ENCODE measurements around the gene TSPOAP1. TPM values are rescaled to one million over a fixed set of nuclear protein-coding genes. Genes with fewer than 3 reads are reported as not detected.

Gene TSPOAP1
- total RNA-seq, 1 experiment from 2014 or later: not detected

DNA sequence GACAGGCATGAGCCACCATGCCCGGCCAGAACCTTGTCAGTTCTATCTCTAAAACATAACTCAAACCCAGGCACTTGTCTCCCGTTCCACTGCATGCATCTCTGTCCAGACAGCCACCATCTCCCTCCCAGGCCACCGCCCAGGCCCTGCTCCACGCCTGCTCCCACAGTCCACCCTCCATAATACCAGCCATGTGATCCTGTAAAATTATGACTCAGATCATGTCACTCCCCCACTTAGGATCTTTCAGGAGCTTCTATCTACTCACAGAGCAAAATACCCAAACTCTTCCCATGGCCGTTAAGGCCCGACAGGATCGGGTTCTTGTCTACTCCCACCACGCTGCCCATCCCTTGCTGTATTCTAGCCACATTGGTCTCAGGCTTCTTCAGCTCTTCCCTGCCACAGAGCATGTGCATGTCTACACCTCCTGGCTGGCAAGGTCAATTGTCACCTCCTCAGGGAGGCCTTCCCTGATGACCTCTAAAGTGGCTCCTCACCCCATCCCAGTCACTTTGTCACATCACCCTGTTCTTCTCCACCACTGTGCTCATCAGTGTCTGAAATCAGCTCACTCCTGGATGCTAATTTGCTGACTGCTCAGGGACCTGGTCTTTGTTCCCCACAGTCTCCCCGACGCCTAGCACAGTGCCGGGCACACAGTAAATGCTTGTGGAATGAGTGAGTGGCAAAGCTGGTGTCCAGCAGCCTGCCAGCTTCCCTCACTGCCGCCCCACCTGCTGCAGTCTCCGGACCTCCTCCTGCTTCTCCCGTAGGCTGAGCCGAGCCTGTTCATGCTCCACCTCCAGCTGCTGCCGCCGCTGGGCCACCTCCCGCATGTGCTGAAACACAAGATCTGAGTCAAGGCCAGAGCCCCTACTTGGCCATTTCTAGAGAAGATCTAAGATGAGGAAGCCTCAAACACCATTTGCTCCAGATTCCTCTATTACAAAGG, 6.7 kb downstream of the TSPOAP1 start:
- ChIA-PET CTCF (interaction anchor here (0.5 to 1.3 kb wide), 6 partner anchors 21 to 417 kb away, joined by 3 to 4 read pairs (median 3); no protein-coding TSS in a partner anchor), POLR2A (interaction anchor here (0.6 to 1.8 kb wide), 6 partner anchors 23 to 1364 kb away, joined by 3 to 5 read pairs (median 4); partner anchors contain the start of genes RNF43 and SUPT4H1)
- no peak for DNase-seq (ENCODE audit: unreplicated experiment)
- Mint-ChIP-seq H3K36me3 (ENCODE audit: insufficient read depth, unreplicated experiment) (no peaks in the 10 kb centered on the region), H3K4me1 (ENCODE audit: insufficient read depth, unreplicated experiment) (peaks cover 11% of the 10 kb centered on the region), H3K27me3 (ENCODE audit: insufficient read depth, unreplicated experiment) (peaks cover 22% of the 10 kb centered on the region), H3K4me3 (ENCODE audit: unreplicated experiment) (no peak overlapping the region), H3K9me3 (ENCODE audit: unreplicated experiment) (no peaks in the 10 kb centered on the region), H3K27ac (ENCODE audit: low read depth, unreplicated experiment) (no peak overlapping the region)
- no TSS peak for BruUV-seq (replicated peaks)
- intact Hi-C loops (cut with micrococcal nuclease): no loop called here
- TF ChIP-seq, protein P1, sequence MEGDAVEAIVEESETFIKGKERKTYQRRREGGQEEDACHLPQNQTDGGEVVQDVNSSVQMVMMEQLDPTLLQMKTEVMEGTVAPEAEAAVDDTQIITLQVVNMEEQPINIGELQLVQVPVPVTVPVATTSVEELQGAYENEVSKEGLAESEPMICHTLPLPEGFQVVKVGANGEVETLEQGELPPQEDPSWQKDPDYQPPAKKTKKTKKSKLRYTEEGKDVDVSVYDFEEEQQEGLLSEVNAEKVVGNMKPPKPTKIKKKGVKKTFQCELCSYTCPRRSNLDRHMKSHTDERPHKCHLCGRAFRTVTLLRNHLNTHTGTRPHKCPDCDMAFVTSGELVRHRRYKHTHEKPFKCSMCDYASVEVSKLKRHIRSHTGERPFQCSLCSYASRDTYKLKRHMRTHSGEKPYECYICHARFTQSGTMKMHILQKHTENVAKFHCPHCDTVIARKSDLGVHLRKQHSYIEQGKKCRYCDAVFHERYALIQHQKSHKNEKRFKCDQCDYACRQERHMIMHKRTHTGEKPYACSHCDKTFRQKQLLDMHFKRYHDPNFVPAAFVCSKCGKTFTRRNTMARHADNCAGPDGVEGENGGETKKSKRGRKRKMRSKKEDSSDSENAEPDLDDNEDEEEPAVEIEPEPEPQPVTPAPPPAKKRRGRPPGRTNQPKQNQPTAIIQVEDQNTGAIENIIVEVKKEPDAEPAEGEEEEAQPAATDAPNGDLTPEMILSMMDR (IDR thresholded peaks at IDR 0.05; ENCODE audit: unreplicated experiment): no peak

DNA sequence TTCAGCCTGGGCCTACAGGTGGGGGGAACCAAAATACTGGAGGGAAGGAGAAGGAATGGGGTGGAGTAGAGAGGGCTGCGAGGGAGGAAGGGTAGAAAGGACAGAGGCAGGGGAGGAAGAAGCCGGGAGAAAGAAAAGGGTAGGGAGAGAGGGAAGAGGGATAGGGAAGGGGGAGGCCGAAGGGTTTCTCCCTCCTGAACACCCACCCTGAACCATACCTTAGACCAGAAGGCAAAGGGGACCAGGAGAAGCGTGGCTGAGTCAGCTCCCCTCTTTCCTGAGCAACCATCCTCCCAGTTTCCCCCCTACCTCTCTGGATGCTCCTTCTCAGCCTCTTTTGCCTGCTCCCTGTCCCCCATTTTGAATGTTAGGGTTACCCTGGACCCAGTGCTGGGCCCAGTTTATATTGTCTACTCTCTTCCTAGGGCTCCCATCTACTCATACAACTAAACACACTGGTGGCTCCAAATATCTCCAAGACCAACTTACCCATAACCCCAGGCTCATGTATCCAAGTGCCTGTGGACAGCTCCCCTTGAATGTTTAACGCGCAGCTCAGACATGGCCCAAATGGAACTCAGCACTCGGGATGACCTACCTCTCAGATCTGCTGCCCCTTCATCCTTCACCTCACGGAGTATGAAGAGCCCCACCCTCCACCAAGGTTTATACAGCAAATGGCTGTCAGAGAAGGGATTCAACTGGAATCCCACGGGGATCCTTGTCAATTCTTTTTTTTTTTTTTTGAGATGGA, 7.8 kb downstream of the TSPOAP1 start:
- BruUV-seq (replicated peaks): no TSS peak
- CTCF ChIA-PET: no interaction called here
- H3K9me3 Mint-ChIP-seq (ENCODE audit: unreplicated experiment): no peaks in the 10 kb centered on the region
- POLR2A ChIA-PET: interaction anchor here (1.8 kb wide), 1 partner anchor 97 kb away, joined by 5 read pairs; the partner anchor contains the start of gene RNF43
- H3K27ac Mint-ChIP-seq (ENCODE audit: low read depth, unreplicated experiment): no peak overlapping the region
- TF ChIP-seq, protein P1 (IDR thresholded peaks at IDR 0.05; ENCODE audit: unreplicated experiment): no peak
- H3K27me3 Mint-ChIP-seq (ENCODE audit: insufficient read depth, unreplicated experiment): peaks cover 11% of the 10 kb centered on the region
- no peak overlapping the region for H3K4me3 Mint-ChIP-seq (ENCODE audit: unreplicated experiment)
- no peaks in the 10 kb centered on the region for H3K36me3 Mint-ChIP-seq (ENCODE audit: insufficient read depth, unreplicated experiment)
- DNase-seq (ENCODE audit: unreplicated experiment): no peak
- intact Hi-C loops (cut with micrococcal nuclease): no loop called here
- H3K4me1 Mint-ChIP-seq (ENCODE audit: insufficient read depth, unreplicated experiment): peaks cover 11% of the 10 kb centered on the region

DNA sequence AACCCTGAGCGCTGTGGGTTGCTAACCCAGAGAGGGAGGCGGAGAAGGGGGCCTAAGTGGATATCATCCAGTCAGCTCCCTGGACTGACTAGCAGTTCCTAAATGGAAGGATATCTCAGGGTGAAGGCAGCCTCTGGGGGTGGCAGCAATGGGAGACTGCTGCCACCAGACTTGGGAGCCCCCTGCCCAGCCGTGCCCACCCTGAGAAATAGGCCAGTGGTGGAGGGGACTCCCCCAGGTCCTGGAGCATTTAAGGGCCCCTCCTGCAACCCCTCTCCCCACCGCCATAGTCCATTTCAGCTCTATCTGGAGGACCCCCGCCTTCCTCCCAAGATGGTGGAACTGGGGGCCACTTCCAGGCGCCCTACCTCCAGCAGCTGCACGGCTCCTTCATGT, 8.4 kb downstream of the TSPOAP1 start:
- TF ChIP-seq, protein P1 (IDR thresholded peaks at IDR 0.05; ENCODE audit: unreplicated experiment): no peak
- CTCF ChIA-PET: no interaction called here
- H3K4me1 Mint-ChIP-seq (ENCODE audit: insufficient read depth, unreplicated experiment): peaks cover 11% of the 10 kb centered on the region
- no TSS peak for BruUV-seq (replicated peaks)
- no peaks in the 10 kb centered on the region for H3K9me3 Mint-ChIP-seq (ENCODE audit: unreplicated experiment)
- no peak overlapping the region for H3K27ac Mint-ChIP-seq (ENCODE audit: low read depth, unreplicated experiment)
- no peaks in the 10 kb centered on the region for H3K36me3 Mint-ChIP-seq (ENCODE audit: insufficient read depth, unreplicated experiment)
- no peak for DNase-seq (ENCODE audit: unreplicated experiment)
- peaks cover 5% of the 10 kb centered on the region for H3K27me3 Mint-ChIP-seq (ENCODE audit: insufficient read depth, unreplicated experiment)
- H3K4me3 Mint-ChIP-seq (ENCODE audit: unreplicated experiment): no peak overlapping the region
- intact Hi-C loops (cut with micrococcal nuclease): no loop called here
- POLR2A ChIA-PET: interaction anchor here (0.6 to 1.8 kb wide), 2 partner anchors 87 to 97 kb away, joined by 3 to 5 read pairs; partner anchors contain the start of gene RNF43
